ENCODE measurements around the gene MYD88.

MYD88 gene

GRCh38 chr3:38120693-38121450 lies 17.6 kb upstream of the MYD88 start:
- H3K79me2 ChIP-seq (ENCODE audit: insufficient read depth, low read length): no peaks in the 10 kb centered on the region
- no peak overlapping the region for H3K4me3 ChIP-seq (ENCODE audit: insufficient read depth, low read length, poor library complexity, severe bottlenecking)
- H4K20me1 ChIP-seq (ENCODE audit: low read depth, low read length): no peaks in the 10 kb centered on the region
- H3K9me3 ChIP-seq (ENCODE audit: insufficient read depth, low read length): no peaks in the 10 kb centered on the region
- H3K9ac ChIP-seq (ENCODE audit: low read length): no peak overlapping the region
- H3K27me3 ChIP-seq (ENCODE audit: low read length): no peaks in the 10 kb centered on the region
- TF ChIP-seq CTCF (IDR thresholded peaks at IDR 0.05; ENCODE audit: insufficient read depth, low read length, poor library complexity, severe bottlenecking): no peak
- TF ChIP-seq EZH2phosphoT487 (conservative IDR thresholded peaks at IDR 0.05; ENCODE audit: low read length): no peak
- H3K9me2 ChIP-seq (replicated peaks; ENCODE audit: insufficient read depth, low read length): no peaks in the 10 kb centered on the region
- no peak overlapping the region for H3K4me2 ChIP-seq (ENCODE audit: low read depth, low read length, poor library complexity, severe bottlenecking)
- 0 out of 2 replicates have a peak, but pooled peaks cover 3% of the 10 kb centered on the region for H3K36me3 ChIP-seq (ENCODE audit: low read length)
- no peak overlapping the region for H2AFZ ChIP-seq (ENCODE audit: low read depth, low read length, severe bottlenecking)
- H3F3A ChIP-seq (ENCODE audit: insufficient read depth): no peaks in the 10 kb centered on the region
- H3K27ac ChIP-seq (ENCODE audit: low read depth, low read length): no peak overlapping the region

DNA sequence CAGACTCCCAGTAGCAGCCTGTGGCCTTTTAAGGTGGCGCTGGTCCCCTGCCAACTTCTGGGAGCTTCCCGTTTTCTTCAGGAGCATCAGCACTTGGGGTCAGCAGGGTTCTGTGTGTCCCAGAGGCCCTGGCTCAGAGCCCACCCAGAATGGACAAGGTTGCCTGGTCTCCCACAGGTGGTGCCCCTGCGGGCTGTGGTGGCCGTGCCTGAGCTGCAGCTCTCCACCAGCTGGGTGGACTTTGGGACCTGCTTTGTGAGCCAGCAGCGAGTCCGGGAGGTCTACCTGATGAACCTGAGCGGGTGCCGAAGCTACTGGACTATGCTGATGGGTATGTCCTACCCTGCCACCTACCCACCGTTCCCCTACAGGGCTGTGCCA lies 17.0 kb upstream of the MYD88 start:
- Histone ChIP-seq H3K27ac (ENCODE audit: low read depth, low read length) (no peak overlapping the region), H3F3A (ENCODE audit: insufficient read depth) (no peaks in the 10 kb centered on the region), H3K36me3 (ENCODE audit: low read length) (0 out of 2 replicates have a peak, but pooled peaks cover 3% of the 10 kb centered on the region), H3K4me2 (ENCODE audit: low read depth, low read length, poor library complexity, severe bottlenecking) (no peak overlapping the region), H3K27me3 (ENCODE audit: low read length) (no peaks in the 10 kb centered on the region), H2AFZ (ENCODE audit: low read depth, low read length, severe bottlenecking) (no peak overlapping the region), H3K79me2 (ENCODE audit: insufficient read depth, low read length) (no peaks in the 10 kb centered on the region), H3K9me3 (ENCODE audit: insufficient read depth, low read length) (no peaks in the 10 kb centered on the region), H4K20me1 (ENCODE audit: low read depth, low read length) (no peaks in the 10 kb centered on the region), H3K4me3 (ENCODE audit: insufficient read depth, low read length, poor library complexity, severe bottlenecking) (no peak overlapping the region), H3K9ac (ENCODE audit: low read length) (no peak overlapping the region), H3K9me2 (replicated peaks; ENCODE audit: insufficient read depth, low read length) (no peaks in the 10 kb centered on the region)
- TF ChIP-seq CTCF (IDR thresholded peaks at IDR 0.05; ENCODE audit: insufficient read depth, low read length, poor library complexity, severe bottlenecking): no peak
- no peak for TF ChIP-seq EZH2phosphoT487 (conservative IDR thresholded peaks at IDR 0.05; ENCODE audit: low read length)

DNA sequence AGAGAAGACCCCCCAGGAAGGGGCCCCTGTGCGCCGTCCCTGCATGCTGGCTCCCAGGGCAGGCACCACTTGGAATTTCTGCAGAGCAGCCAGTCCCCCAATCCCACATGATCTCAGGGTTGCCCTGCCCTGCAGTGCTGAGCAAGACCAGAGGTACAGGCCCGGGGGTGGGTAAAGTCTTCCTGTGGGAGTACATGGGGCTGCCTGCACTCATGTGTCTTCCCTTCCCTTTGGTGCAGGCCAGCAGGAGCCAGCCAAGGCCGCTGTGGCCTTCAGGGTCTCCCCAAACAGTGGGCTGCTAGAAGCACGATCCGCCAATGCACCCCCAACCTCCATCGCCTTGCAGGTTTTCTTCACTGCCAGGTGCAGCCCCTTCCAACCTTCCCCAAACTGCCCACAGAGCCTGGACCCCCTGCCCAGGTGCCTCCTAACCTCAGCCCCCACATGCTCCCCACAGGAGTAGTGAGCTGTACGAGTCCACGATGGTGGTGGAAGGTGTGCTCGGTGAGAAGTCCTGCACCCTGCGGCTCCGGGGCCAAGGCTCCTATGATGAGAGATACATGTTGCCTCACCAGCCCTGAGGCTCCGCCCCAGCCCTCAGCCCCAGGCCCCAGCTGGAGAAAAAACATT lies 16.5 kb upstream of the MYD88 start:
- Histone ChIP-seq H3K27me3 (ENCODE audit: low read length) (no peaks in the 10 kb centered on the region), H3K9me2 (replicated peaks; ENCODE audit: insufficient read depth, low read length) (no peaks in the 10 kb centered on the region), H3K79me2 (ENCODE audit: insufficient read depth, low read length) (no peaks in the 10 kb centered on the region), H4K20me1 (ENCODE audit: low read depth, low read length) (no peaks in the 10 kb centered on the region), H3K4me2 (ENCODE audit: low read depth, low read length, poor library complexity, severe bottlenecking) (no peak overlapping the region), H3K27ac (ENCODE audit: low read depth, low read length) (no peak overlapping the region), H3F3A (ENCODE audit: insufficient read depth) (no peaks in the 10 kb centered on the region), H3K4me3 (ENCODE audit: insufficient read depth, low read length, poor library complexity, severe bottlenecking) (no peak overlapping the region), H3K9ac (ENCODE audit: low read length) (no peak overlapping the region), H3K36me3 (ENCODE audit: low read length) (0 out of 2 replicates have a peak, but pooled peaks cover 4% of the 10 kb centered on the region), H3K9me3 (ENCODE audit: insufficient read depth, low read length) (no peaks in the 10 kb centered on the region), H2AFZ (ENCODE audit: low read depth, low read length, severe bottlenecking) (no peak overlapping the region)
- no peak for TF ChIP-seq EZH2phosphoT487 (conservative IDR thresholded peaks at IDR 0.05; ENCODE audit: low read length)
